IMR-90 (cell line): ENCODE data around the gene CCL20. TPM values are rescaled to one million over a fixed set of nuclear protein-coding genes. Genes with fewer than 3 reads are reported as not detected.

ENCODE experiments used
- ATAC-seq: fragments of 200-7000 bp; cut with Tn5 transposase; 2 replicates; pipeline ENCODE4 v1.9.1; 2020; ENCODE audit warnings: low read depth, mild to moderate bottlenecking, moderate library complexity
- BruUV-seq: library from RNA; stranded (reverse); fragments of 400-500 nt; replicated peaks from 2 replicates; lab custom pipeline; 2021; lab: Mats Ljungman, UMichigan
- CTCF ChIA-PET: fragments of 300-600 bp; formaldehyde crosslinking; extraction: SDS; loops from one replicate; lab custom pipeline; 2021; ENCODE audit warnings: antibody characterized with exemption; lab: Yijun Ruan, JAX
- POLR2A ChIA-PET: fragments of 300-600 bp; sonication (Branson Sonifier 250); formaldehyde crosslinking; loops from one replicate; lab custom pipeline; 2022; ENCODE audit warnings: antibody characterized with exemption; ENCODE audit not compliant: unreplicated experiment; lab: Charles Lee
- DNase-seq: peaks from one replicate; pipeline ENCODE4 v3.0.0; 2013
- H2AFZ ChIP-seq: replicated peaks from 2 replicates; pipeline ENCODE3; 2013; ENCODE audit warnings: low read length, mild to moderate bottlenecking; ENCODE audit not compliant: poor library complexity
- H2AK5ac ChIP-seq: 2 replicates; pipeline ENCODE4 v1.6.1; 2013; ENCODE audit warnings: low read depth, low read length, inconsistent platforms
- H2AK9ac ChIP-seq: replicated peaks from 2 replicates; pipeline ENCODE3; 2013; ENCODE audit warnings: mild to moderate bottlenecking, low read depth, low read length, moderate library complexity; ENCODE audit not compliant: poor library complexity
- H2BK120ac ChIP-seq: 2 replicates; pipeline ENCODE4 v1.6.1; 2013; ENCODE audit warnings: low read depth, low read length, inconsistent platforms
- H2BK15ac ChIP-seq: 3 replicates; pipeline ENCODE4 v1.6.1; 2013; ENCODE audit warnings: low read depth, low read length, inconsistent platforms
- H2BK20ac ChIP-seq: 2 replicates; pipeline ENCODE4 v1.6.1; 2013; ENCODE audit warnings: low read depth, mild to moderate bottlenecking, inconsistent platforms, low read length, moderate library complexity
- H2BK5ac ChIP-seq: 2 replicates; pipeline ENCODE4 v1.6.1; 2013; ENCODE audit warnings: mild to moderate bottlenecking, low read depth, low read length, inconsistent platforms; ENCODE audit not compliant: poor library complexity, severe bottlenecking
- H3K14ac ChIP-seq: replicated peaks from 2 replicates; pipeline ENCODE4 v1.6.1; 2013; ENCODE audit warnings: low read depth, low read length, inconsistent platforms
- H3K18ac ChIP-seq: 2 replicates; pipeline ENCODE4 v1.6.1; 2013; ENCODE audit warnings: low read depth, low read length, control low read depth
- H3K23ac ChIP-seq: 2 replicates; pipeline ENCODE4 v1.6.1; 2013; ENCODE audit warnings: low read depth, low read length, inconsistent platforms
- H3K27ac ChIP-seq: 2 replicates; pipeline ENCODE4 v1.5.1; 2013; ENCODE audit warnings: mild to moderate bottlenecking, control low read depth, low read length; ENCODE audit not compliant: insufficient read depth
- H3K27me3 ChIP-seq: 2 replicates; pipeline ENCODE4 v1.6.1; 2013; ENCODE audit warnings: low read length; ENCODE audit not compliant: control insufficient read depth, insufficient read depth
- H3K36me3 ChIP-seq: 2 replicates; pipeline ENCODE4 v1.6.1; 2013; ENCODE audit warnings: low read length, mixed read lengths; ENCODE audit not compliant: control insufficient read depth, insufficient read depth
- H3K4ac ChIP-seq: 2 replicates; pipeline ENCODE4 v1.6.1; 2013; ENCODE audit warnings: low read depth, low read length, inconsistent platforms
- H3K4me1 ChIP-seq: 2 replicates; pipeline ENCODE4 v1.6.1; 2013; ENCODE audit warnings: low read length, mixed read lengths; ENCODE audit not compliant: control insufficient read depth, insufficient read depth
- H3K4me2 ChIP-seq: 2 replicates; pipeline ENCODE4 v1.6.1; 2013; ENCODE audit warnings: low read depth, mild to moderate bottlenecking, control low read depth, low read length, moderate library complexity
- H3K4me3 ChIP-seq: 2 replicates; pipeline ENCODE4 v1.5.1; 2013; ENCODE audit warnings: low read depth, mild to moderate bottlenecking, control low read depth, low read length, moderate library complexity; ENCODE audit not compliant: insufficient read depth
- H3K56ac ChIP-seq: 2 replicates; pipeline ENCODE4 v1.6.1; 2013; ENCODE audit warnings: low read length, inconsistent platforms; ENCODE audit not compliant: insufficient read depth; ENCODE audit errors: extremely low read depth
- H3K79me1 ChIP-seq, 2 experiments: 2 replicates each; pipeline ENCODE4 v1.6.1; 2013; ENCODE audit warnings: low read length in 2 of 2, inconsistent platforms in 1 of 2, low read depth in 1 of 2
- H3K9ac ChIP-seq: 2 replicates; pipeline ENCODE4 v1.6.1; 2013; ENCODE audit warnings: low read depth, low read length, control low read depth
- H3K9me1 ChIP-seq: 2 replicates; pipeline ENCODE4 v1.6.1; 2013; ENCODE audit warnings: low read length, inconsistent platforms; ENCODE audit not compliant: insufficient read depth
- H3K9me3 ChIP-seq: 2 replicates; pipeline ENCODE4 v1.6.1; 2013; ENCODE audit warnings: low read length; ENCODE audit not compliant: control insufficient read depth, insufficient read depth
- H4K20me1 ChIP-seq: 2 replicates; pipeline ENCODE4 v1.6.1; 2013; ENCODE audit warnings: low read length, inconsistent platforms; ENCODE audit not compliant: insufficient read depth
- H4K5ac ChIP-seq: 2 replicates; pipeline ENCODE4 v1.6.1; 2013; ENCODE audit warnings: mild to moderate bottlenecking, low read depth, low read length, control low read depth
- H4K8ac ChIP-seq, 2 experiments: 2 replicates each; pipeline ENCODE4 v1.6.1; 2013; ENCODE audit warnings: low read depth in 2 of 2, low read length in 2 of 2, control low read depth in 1 of 2, inconsistent platforms in 1 of 2
- H4K91ac ChIP-seq: 2 replicates; pipeline ENCODE4 v1.6.1; 2013; ENCODE audit warnings: low read depth, low read length, inconsistent platforms; ENCODE audit not compliant: insufficient read depth
- CHD1 ChIP-seq: IDR thresholded peaks from 2 replicates; pipeline ENCODE4 v1.6.1; 2012; ENCODE audit warnings: low read depth, low read length, improper control_type of control experiment
- ELK1 ChIP-seq: fragments of 150-350 bp; IDR thresholded peaks from 2 replicates; pipeline ENCODE4 v1.6.1; 2016; ENCODE audit warnings: low read depth, mild to moderate bottlenecking, low read length, moderate library complexity, borderline replicate concordance
- MAFK ChIP-seq: IDR thresholded peaks from 2 replicates; pipeline ENCODE4 v1.6.1; 2012; ENCODE audit warnings: low read depth, low read length, improper control_type of control experiment
- NFE2L2 ChIP-seq: fragments of 150-350 bp; IDR thresholded peaks from 2 replicates; pipeline ENCODE4 v1.6.1; 2016; ENCODE audit warnings: low read depth, mild to moderate bottlenecking, low read length
- POLR2A ChIP-seq: IDR thresholded peaks from 2 replicates; pipeline ENCODE4 v1.6.1; 2012; ENCODE audit warnings: mild to moderate bottlenecking, low read depth, low read length
- SMC3 ChIP-seq: fragments of 150-350 bp; IDR thresholded peaks from 2 replicates; pipeline ENCODE4 v1.6.1; 2016; ENCODE audit warnings: low read depth, mild to moderate bottlenecking, antibody characterized with exemption, low read length, moderate library complexity
- WGBS, 2 experiments: methylation state at CpG; one replicate each; pipeline versions ENCODE4 v1.1.5 to v1.1.7; 2013; ENCODE audit warnings: missing lambda C conversion rate in 2 of 2; ENCODE audit not compliant: insufficient read length in 1 of 2; ENCODE audit errors: extremely low coverage in 2 of 2; 5-methylcytosine and 5-hydroxymethylcytosine counted together
- dilution Hi-C: fragments of 300-500 bp; cut with HindIII; formaldehyde crosslinking; loops from one replicate; pipeline ENCODE4 v1.14.3; 2018; ENCODE audit warnings: low sequenced_read_pairs; ENCODE audit not compliant: unreplicated experiment
- in situ Hi-C: fragments of 300-500 bp; cut with MboI; formaldehyde crosslinking; loops from 3 replicates; pipeline ENCODE4 v1.14.3; 2019; ENCODE audit warnings: low sequenced_read_pairs, inconsistent platforms, mixed read lengths
- intact Hi-C: fragments of 100-400 bp; cut with micrococcal nuclease; formaldehyde crosslinking; loops from 2 replicates; pipeline ENCODE4 v1.10.0; 2022
- polyA plus RNA-seq, 3 experiments: library from polyadenylated mRNA; depleted of rRNA; stranded (reverse); fragments of >200 nt; gene quantifications; 2 replicates each; pipeline ENCODE4 v1.2.3, GENCODE V29; 2012; ENCODE audit warnings: low replicate concordance in 1 of 3
- total RNA-seq: library from RNA; depleted of rRNA; stranded (reverse); fragments of >200 nt; gene quantifications from 2 replicates; pipeline ENCODE4 v1.2.3, GENCODE V29; 2012
- TF ChIP-seq, protein P1 (sequence below): conservative IDR thresholded peaks from 2 replicates; pipeline ENCODE4 v1.5.1; 2012; ENCODE audit warnings: mild to moderate bottlenecking, low read depth, low read length, improper control_type of control experiment

Gene CCL20
- total and polyA plus RNA-seq, 2 of the 4 experiments (the other 2 are of a cell fraction), result not detected

GRCh38 chr2:227849906-227850305 lies 36.3 kb downstream of the CCL20 start:
- no CpG with 5 or more reads among the region's 1 CpG for WGBS, 2 experiments
- dilution Hi-C loops, result no loop called here
- H3K9me1 ChIP-seq, result no peaks in the 10 kb centered on the region
- H3K4me1 ChIP-seq, result no peaks in the 10 kb centered on the region
- no peak overlapping the region for H2AK5ac ChIP-seq
- no peak overlapping the region for H3K18ac ChIP-seq
- no peak overlapping the region for H2BK20ac ChIP-seq
- H3K9ac ChIP-seq, result no peak overlapping the region
- TF ChIP-seq ELK1 (no peak), CHD1 (no peak), NFE2L2 (no peak), MAFK (no peak), POLR2A (no peak), SMC3 (no peak)
- TF ChIP-seq, protein P1, sequence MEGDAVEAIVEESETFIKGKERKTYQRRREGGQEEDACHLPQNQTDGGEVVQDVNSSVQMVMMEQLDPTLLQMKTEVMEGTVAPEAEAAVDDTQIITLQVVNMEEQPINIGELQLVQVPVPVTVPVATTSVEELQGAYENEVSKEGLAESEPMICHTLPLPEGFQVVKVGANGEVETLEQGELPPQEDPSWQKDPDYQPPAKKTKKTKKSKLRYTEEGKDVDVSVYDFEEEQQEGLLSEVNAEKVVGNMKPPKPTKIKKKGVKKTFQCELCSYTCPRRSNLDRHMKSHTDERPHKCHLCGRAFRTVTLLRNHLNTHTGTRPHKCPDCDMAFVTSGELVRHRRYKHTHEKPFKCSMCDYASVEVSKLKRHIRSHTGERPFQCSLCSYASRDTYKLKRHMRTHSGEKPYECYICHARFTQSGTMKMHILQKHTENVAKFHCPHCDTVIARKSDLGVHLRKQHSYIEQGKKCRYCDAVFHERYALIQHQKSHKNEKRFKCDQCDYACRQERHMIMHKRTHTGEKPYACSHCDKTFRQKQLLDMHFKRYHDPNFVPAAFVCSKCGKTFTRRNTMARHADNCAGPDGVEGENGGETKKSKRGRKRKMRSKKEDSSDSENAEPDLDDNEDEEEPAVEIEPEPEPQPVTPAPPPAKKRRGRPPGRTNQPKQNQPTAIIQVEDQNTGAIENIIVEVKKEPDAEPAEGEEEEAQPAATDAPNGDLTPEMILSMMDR, result no peak
- H3K27me3 ChIP-seq, result no peaks in the 10 kb centered on the region
- no peak overlapping the region for H2AK9ac ChIP-seq
- H4K20me1 ChIP-seq, result no peaks in the 10 kb centered on the region
- H3K56ac ChIP-seq, result no peak overlapping the region
- H3K9me3 ChIP-seq, result no peaks in the 10 kb centered on the region
- H3K79me1 ChIP-seq, result no peaks in the 10 kb centered on the region
- in situ Hi-C loops, result no loop called here
- BruUV-seq, result no TSS peak
- H3K4me3 ChIP-seq, result no peak overlapping the region
- H3K14ac ChIP-seq, result no peak overlapping the region
- DNase-seq (peak; percentile 43), ATAC-seq (no peak)
- no peak overlapping the region for H4K8ac ChIP-seq
- H2AFZ ChIP-seq, result no peak overlapping the region
- H2BK15ac ChIP-seq, result no peak overlapping the region
- no peak overlapping the region for H3K27ac ChIP-seq
- intact Hi-C loops, result no loop called here
- H3K4ac ChIP-seq, result no peak overlapping the region
- no peaks in the 10 kb centered on the region for H3K36me3 ChIP-seq
- no peak overlapping the region for H2BK120ac ChIP-seq
- H3K4me2 ChIP-seq, result no peak overlapping the region
- no peak overlapping the region for H4K5ac ChIP-seq
- CTCF ChIA-PET, result no interaction called here
- no peak overlapping the region for H4K91ac ChIP-seq
- no peak overlapping the region for H2BK5ac ChIP-seq
- H3K23ac ChIP-seq, result no peak overlapping the region
- POLR2A ChIA-PET, result no interaction called here
